ENCODE data around the gene SLC6A3. TPM values are rescaled to one million over a fixed set of nuclear protein-coding genes. Genes with fewer than 3 reads are reported as not detected.

Gene SLC6A3
- total RNA-seq (not detected), polyA plus RNA-seq (ENCODE audit: insufficient read depth in 1 of 8, insufficient read length in 8 of 8, low replicate concordance in 1 of 8) (under 1 TPM in 3 of 8 donors, not detected in 5; 0.11 to 0.23 (median 0.12) TPM)
- long read RNA-seq, donor 1 = 0 reads
- long read RNA-seq, donor 2 = 0 reads
- long read RNA-seq, donor 3 = 0 reads
- long read RNA-seq, donor 4 = 0 reads
- long read RNA-seq, donor 5 = 0 reads
- long read RNA-seq, donor 6 = 0 reads
- long read RNA-seq, donor 7 = 0 reads
- long read RNA-seq, donor 8 = 0 reads
- long read RNA-seq, donor 9 = 0 reads
- long read RNA-seq, donor 10 = 0 reads
- long read RNA-seq, donor 11 = 0 reads

GRCh38 chr5:1445313-1445688 lies at the start of gene SLC6A3:
TSS of gene SLC6A3 (minus strand) at chr5:1445440. CDS start at chr5:1443197, 2,243 bp downstream.
- H3K27ac ChIP-seq (ENCODE audit: low read length) = no peak within 1 kb of the TSS
- WGBS (ENCODE audit: insufficient coverage) = under 1% methylated on average over 43 of the region's 52 CpGs
- no peaks in the 10 kb centered on the region for H3K36me3 ChIP-seq (ENCODE audit: control insufficient read depth, insufficient read depth, low read length)
- DNase-seq = peak; percentile 61
- no peak within 1 kb of the TSS for H3K4me3 ChIP-seq (ENCODE audit: low read length)
- H3K27me3 ChIP-seq (ENCODE audit: control insufficient read depth, insufficient read depth, low read length) = peaks cover 82% of the 10 kb centered on the region
- no peaks in the 10 kb centered on the region for H3K9me3 ChIP-seq (replicated peaks; ENCODE audit: control insufficient read depth, low read depth, low read length)
- H3K4me1 ChIP-seq (ENCODE audit: control insufficient read depth, insufficient read depth, low read length) = peaks cover 8% of the 10 kb centered on the region

GRCh38 chr5:1493941-1494340 lies 48.7 kb upstream of the SLC6A3 start:
- Histone ChIP-seq H3K4me3 (ENCODE audit: low read length) (no peak overlapping the region), H3K4me1 (ENCODE audit: control insufficient read depth, insufficient read depth, low read length) (peaks cover 20% of the 10 kb centered on the region), H3K27ac (ENCODE audit: low read length) (no peak overlapping the region), H3K36me3 (ENCODE audit: control insufficient read depth, insufficient read depth, low read length) (peaks cover 55% of the 10 kb centered on the region), H3K27me3 (ENCODE audit: control insufficient read depth, insufficient read depth, low read length) (no peaks in the 10 kb centered on the region), H3K9me3 (replicated peaks; ENCODE audit: control insufficient read depth, low read depth, low read length) (no peaks in the 10 kb centered on the region)
- no peak for DNase-seq
- WGBS (ENCODE audit: insufficient coverage) = 64% methylated on average over 11 of the region's 12 CpGs

DNA sequence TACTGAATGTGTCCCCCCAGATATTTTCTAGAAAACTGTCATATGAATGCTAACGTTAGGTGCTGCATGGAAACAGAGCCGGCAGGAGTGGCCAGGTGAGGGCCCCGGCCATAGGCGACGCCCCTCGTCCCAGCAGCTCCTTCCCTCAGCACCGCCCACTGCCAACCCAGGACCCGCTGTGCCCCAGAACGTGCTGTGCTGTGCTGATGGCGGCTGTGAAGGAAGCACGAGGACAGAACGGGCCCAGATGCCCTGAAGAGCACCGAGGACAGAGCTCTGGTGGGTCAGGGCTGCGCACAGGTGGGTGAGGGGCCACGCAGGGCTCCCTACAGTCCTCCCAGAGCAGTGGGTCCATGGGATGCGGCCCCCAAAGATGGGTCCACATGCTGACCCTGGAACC lies 48.2 kb upstream of the SLC6A3 start:
- H3K4me3 ChIP-seq (ENCODE audit: low read length) = no peak overlapping the region
- H3K27me3 ChIP-seq (ENCODE audit: control insufficient read depth, insufficient read depth, low read length) = no peaks in the 10 kb centered on the region
- 85% methylated on average over 16 of the region's 16 CpGs for WGBS (ENCODE audit: insufficient coverage)
- DNase-seq = no peak
- no peaks in the 10 kb centered on the region for H3K9me3 ChIP-seq (replicated peaks; ENCODE audit: control insufficient read depth, low read depth, low read length)
- peaks cover 56% of the 10 kb centered on the region for H3K36me3 ChIP-seq (ENCODE audit: control insufficient read depth, insufficient read depth, low read length)
- no peak overlapping the region for H3K27ac ChIP-seq (ENCODE audit: low read length)
- H3K4me1 ChIP-seq (ENCODE audit: control insufficient read depth, insufficient read depth, low read length) = peaks cover 18% of the 10 kb centered on the region

DNA sequence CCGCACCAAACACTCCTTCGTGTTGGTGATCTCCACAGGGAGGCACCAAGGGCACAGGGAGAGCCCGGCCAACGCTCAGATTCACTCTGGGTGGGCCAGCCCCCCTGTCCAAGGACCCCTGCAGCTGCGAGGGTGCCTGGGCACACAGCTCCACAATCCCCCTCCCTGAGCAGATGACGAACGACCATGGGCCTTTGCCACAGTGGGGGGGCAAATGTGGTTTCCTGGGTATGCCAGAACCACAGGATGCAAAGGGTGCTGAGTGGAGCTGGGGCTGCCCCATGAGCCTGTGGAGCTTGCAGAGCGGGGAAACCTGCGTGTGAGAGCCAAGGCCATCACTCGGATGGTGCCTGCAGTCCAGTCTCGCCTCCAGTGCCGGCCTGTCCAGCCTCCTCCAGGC lies 47.5 kb upstream of the SLC6A3 start:
- H3K36me3 ChIP-seq (ENCODE audit: control insufficient read depth, insufficient read depth, low read length) = peaks cover 59% of the 10 kb centered on the region
- H3K27ac ChIP-seq (ENCODE audit: low read length) = no peak overlapping the region
- DNase-seq = no peak
- WGBS (ENCODE audit: insufficient coverage) = 78% methylated on average over 10 of the region's 12 CpGs
- H3K4me1 ChIP-seq (ENCODE audit: control insufficient read depth, insufficient read depth, low read length) = peaks cover 14% of the 10 kb centered on the region
- no peaks in the 10 kb centered on the region for H3K9me3 ChIP-seq (replicated peaks; ENCODE audit: control insufficient read depth, low read depth, low read length)
- H3K4me3 ChIP-seq (ENCODE audit: low read length) = no peak overlapping the region
- no peaks in the 10 kb centered on the region for H3K27me3 ChIP-seq (ENCODE audit: control insufficient read depth, insufficient read depth, low read length)

- WGBS (ENCODE audit: insufficient coverage) = 84% methylated on average over 10 of the region's 12 CpGs
- Histone ChIP-seq H3K4me1 (ENCODE audit: control insufficient read depth, insufficient read depth, low read length) (no peaks in the 10 kb centered on the region), H3K27me3 (ENCODE audit: control insufficient read depth, insufficient read depth, low read length) (no peaks in the 10 kb centered on the region)
These were observed 45.1 kb upstream of the SLC6A3 start for GRCh38 chr5:1490376-1490775.

GRCh38 chr5:1489754-1490153 lies 44.5 kb upstream of the SLC6A3 start:
- Histone ChIP-seq H3K4me1 (ENCODE audit: control insufficient read depth, insufficient read depth, low read length) (no peaks in the 10 kb centered on the region), H3K9me3 (replicated peaks; ENCODE audit: control insufficient read depth, low read depth, low read length) (no peaks in the 10 kb centered on the region), H3K36me3 (ENCODE audit: control insufficient read depth, insufficient read depth, low read length) (peaks cover 80% of the 10 kb centered on the region), H3K4me3 (ENCODE audit: low read length) (no peak overlapping the region), H3K27ac (ENCODE audit: low read length) (no peak overlapping the region), H3K27me3 (ENCODE audit: control insufficient read depth, insufficient read depth, low read length) (no peaks in the 10 kb centered on the region)
- DNase-seq = no peak
- WGBS (ENCODE audit: insufficient coverage) = 93% methylated on average over 18 of the region's 18 CpGs

More at GRCh38 chr5:1490376-1490775, 45.1 kb upstream of the SLC6A3 start:
- H3K4me3 ChIP-seq (ENCODE audit: low read length) = no peak overlapping the region
- H3K36me3 ChIP-seq (ENCODE audit: control insufficient read depth, insufficient read depth, low read length) = peaks cover 77% of the 10 kb centered on the region
- H3K9me3 ChIP-seq (replicated peaks; ENCODE audit: control insufficient read depth, low read depth, low read length) = no peaks in the 10 kb centered on the region
- no peak for DNase-seq
- H3K27ac ChIP-seq (ENCODE audit: low read length) = no peak overlapping the region

DNA sequence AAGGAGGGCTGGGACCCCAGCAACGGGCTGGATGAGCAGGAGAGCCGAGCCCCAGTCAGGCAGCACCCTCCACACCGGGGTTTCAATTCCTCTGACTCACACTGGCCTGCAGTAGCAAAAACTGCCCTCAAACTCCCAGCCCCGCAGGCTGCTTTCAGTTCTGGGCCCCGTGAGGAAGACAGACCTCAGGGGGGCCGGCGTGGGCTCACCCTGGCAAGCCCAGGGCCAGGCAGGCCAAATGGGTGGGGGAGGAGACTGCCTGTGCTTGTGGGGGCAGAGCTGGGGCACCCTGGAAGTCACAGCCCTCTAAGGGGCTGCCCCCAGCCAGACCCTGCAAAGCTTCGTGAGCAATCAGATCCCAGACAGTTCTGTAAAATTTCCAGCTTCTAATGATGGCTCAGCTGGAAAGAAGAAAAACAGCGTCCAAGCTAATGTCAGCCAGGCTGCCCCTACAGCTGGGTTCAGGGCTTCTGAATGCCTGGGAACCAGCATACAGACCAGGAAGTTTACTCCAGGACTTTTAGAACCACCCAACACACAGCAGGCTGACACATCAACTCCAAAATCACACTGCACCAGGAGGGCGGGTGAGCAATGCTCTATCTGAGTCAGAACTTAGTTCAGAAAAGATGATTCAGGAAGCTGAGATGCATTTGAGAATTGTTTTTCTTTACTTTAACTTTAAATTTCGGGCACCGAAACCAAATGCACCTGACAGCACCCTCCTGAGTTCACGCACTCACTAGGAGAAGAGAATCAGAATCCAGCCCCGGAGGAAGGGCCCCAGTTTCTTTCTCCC lies 43.8 kb upstream of the SLC6A3 start:
- no peak for DNase-seq
- Histone ChIP-seq H3K27ac (ENCODE audit: low read length) (no peak overlapping the region), H3K4me1 (ENCODE audit: control insufficient read depth, insufficient read depth, low read length) (no peaks in the 10 kb centered on the region), H3K9me3 (replicated peaks; ENCODE audit: control insufficient read depth, low read depth, low read length) (no peaks in the 10 kb centered on the region), H3K4me3 (ENCODE audit: low read length) (no peak overlapping the region), H3K36me3 (ENCODE audit: control insufficient read depth, insufficient read depth, low read length) (peaks cover 80% of the 10 kb centered on the region), H3K27me3 (ENCODE audit: control insufficient read depth, insufficient read depth, low read length) (no peaks in the 10 kb centered on the region)
- WGBS (ENCODE audit: insufficient coverage) = 81% methylated on average over 9 of the region's 14 CpGs

- peaks cover 73% of the 10 kb centered on the region for H3K36me3 ChIP-seq (ENCODE audit: control insufficient read depth, insufficient read depth, low read length)
- WGBS (ENCODE audit: insufficient coverage) = 93% methylated on average over 27 of the region's 27 CpGs
- no peak for DNase-seq
These were observed 42.0 kb upstream of the SLC6A3 start for GRCh38 chr5:1487079-1487764.

GRCh38 chr5:1486271-1486670 lies 41.0 kb upstream of the SLC6A3 start:
- Histone ChIP-seq H3K36me3 (ENCODE audit: control insufficient read depth, insufficient read depth, low read length) (peaks cover 65% of the 10 kb centered on the region), H3K4me3 (ENCODE audit: low read length) (no peak overlapping the region), H3K27ac (ENCODE audit: low read length) (no peak overlapping the region), H3K9me3 (replicated peaks; ENCODE audit: control insufficient read depth, low read depth, low read length) (no peaks in the 10 kb centered on the region), H3K27me3 (ENCODE audit: control insufficient read depth, insufficient read depth, low read length) (no peaks in the 10 kb centered on the region), H3K4me1 (ENCODE audit: control insufficient read depth, insufficient read depth, low read length) (no peaks in the 10 kb centered on the region)
- WGBS (ENCODE audit: insufficient coverage) = 90% methylated on average over 13 of the region's 13 CpGs
- no peak for DNase-seq

More at GRCh38 chr5:1487079-1487764, 42.0 kb upstream of the SLC6A3 start:
- no peak overlapping the region for H3K27ac ChIP-seq (ENCODE audit: low read length)
- H3K27me3 ChIP-seq (ENCODE audit: control insufficient read depth, insufficient read depth, low read length) = no peaks in the 10 kb centered on the region
- H3K9me3 ChIP-seq (replicated peaks; ENCODE audit: control insufficient read depth, low read depth, low read length) = no peaks in the 10 kb centered on the region
- H3K4me3 ChIP-seq (ENCODE audit: low read length) = no peak overlapping the region
- no peaks in the 10 kb centered on the region for H3K4me1 ChIP-seq (ENCODE audit: control insufficient read depth, insufficient read depth, low read length)

- 82% methylated on average over 14 of the region's 15 CpGs for WGBS (ENCODE audit: insufficient coverage)
- Histone ChIP-seq H3K4me3 (ENCODE audit: low read length) (no peak overlapping the region), H3K27me3 (ENCODE audit: control insufficient read depth, insufficient read depth, low read length) (no peaks in the 10 kb centered on the region), H3K27ac (ENCODE audit: low read length) (no peak overlapping the region), H3K9me3 (replicated peaks; ENCODE audit: control insufficient read depth, low read depth, low read length) (no peaks in the 10 kb centered on the region), H3K36me3 (ENCODE audit: control insufficient read depth, insufficient read depth, low read length) (peaks cover 65% of the 10 kb centered on the region), H3K4me1 (ENCODE audit: control insufficient read depth, insufficient read depth, low read length) (no peaks in the 10 kb centered on the region)
- DNase-seq = no peak
These were observed 40.4 kb upstream of the SLC6A3 start for GRCh38 chr5:1485579-1486118.
